ENCODE measurements around the gene LOXL1.
A peak's percentile ranks its signal among the peaks of the same experiment; 100 is the strongest.
"Not testable (repeated sequence)": the region's sequence is repeated elsewhere in the genome, so short reads cannot be mapped to it uniquely, and the experiment has no call there.

The LOXL1 gene

GRCh38 chr15:73954188-73955145 lies 28.2 kb downstream of the LOXL1 start:
- DNase-seq: no peak

GRCh38 chr15:73955326-73955725 lies 29.1 kb downstream of the LOXL1 start:
- no peak for DNase-seq

- DNase-seq: no peak
These were observed 29.8 kb downstream of the LOXL1 start for GRCh38 chr15:73955861-73956742.

- DNase-seq: peak; percentile 99 to 100
These were observed 30.5 kb downstream of the LOXL1 start for GRCh38 chr15:73956743-73957135.

GRCh38 chr15:73957276-73957675 lies 31.0 kb downstream of the LOXL1 start:
- peak; percentile 49 to 76 for DNase-seq

- DNase-seq: no peak
These were observed 31.5 kb downstream of the LOXL1 start for GRCh38 chr15:73957785-73958184.

- DNase-seq: peak; percentile 80 to 96
These were observed 32.8 kb downstream of the LOXL1 start for GRCh38 chr15:73959012-73959581.

- DNase-seq: no peak
These were observed 33.5 kb downstream of the LOXL1 start for GRCh38 chr15:73959801-73960200.

GRCh38 chr15:73960472-73961070 lies 34.3 kb downstream of the LOXL1 start:
- DNase-seq: not testable (repeated sequence)

GRCh38 chr15:73962433-73962832 lies 36.2 kb downstream of the LOXL1 start:
- DNase-seq: no peak

GRCh38 chr15:73964736-73965093 lies 38.5 kb downstream of the LOXL1 start:
- peak; percentile 35 to 52 for DNase-seq

- DNase-seq: no peak
These were observed 39.0 kb downstream of the LOXL1 start for GRCh38 chr15:73965094-73965757.

GRCh38 chr15:73965758-73966113 lies 39.5 kb downstream of the LOXL1 start:
- DNase-seq: no peak

- no peak for DNase-seq
These were observed 42.2 kb downstream of the LOXL1 start for GRCh38 chr15:73968461-73968860.

GRCh38 chr15:73969151-73969759 lies 43.0 kb downstream of the LOXL1 start:
- no peak for DNase-seq

- peak in 1 of 2 experiments; percentile 75 for DNase-seq
These were observed 46.9 kb downstream of the LOXL1 start for GRCh38 chr15:73972984-73973682.

- DNase-seq: not testable (repeated sequence)
These were observed 47.5 kb downstream of the LOXL1 start for GRCh38 chr15:73973683-73974200.

- not testable (repeated sequence) for DNase-seq
These were observed 49.3 kb downstream of the LOXL1 start for GRCh38 chr15:73975440-73976125.

- DNase-seq: no peak
These were observed 52.6 kb downstream of the LOXL1 start for GRCh38 chr15:73978896-73979295.

- DNase-seq: no peak
These were observed 53.4 kb downstream of the LOXL1 start for GRCh38 chr15:73979636-73980035.

All from SW 1271 (cell line).